KOPT-K1 (cell line): ENCODE results near the gene FHOD1.

ENCODE experiments used
- H3K27ac ChIP-seq: fragments of 200-600 bp; sonication (generic); 2 replicates; pipeline ENCODE4 v1.5.1; 2016; ENCODE audit warnings: antibody characterized with exemption, mild to moderate bottlenecking, low read depth, low read length; ENCODE audit not compliant: poor library complexity, severe bottlenecking
- H3K36me3 ChIP-seq: fragments of 200-600 bp; sonication (generic); 2 replicates; pipeline ENCODE4 v1.5.1; 2017; ENCODE audit warnings: antibody characterized with exemption, mild to moderate bottlenecking, low read length, moderate library complexity; ENCODE audit not compliant: insufficient read depth
- H3K9me3 ChIP-seq: fragments of 200-600 bp; sonication (generic); 2 replicates; pipeline ENCODE4 v1.5.1; 2017; ENCODE audit warnings: antibody characterized with exemption, low read length, mild to moderate bottlenecking; ENCODE audit not compliant: insufficient read depth, poor library complexity, severe bottlenecking

Gene FHOD1

DNA sequence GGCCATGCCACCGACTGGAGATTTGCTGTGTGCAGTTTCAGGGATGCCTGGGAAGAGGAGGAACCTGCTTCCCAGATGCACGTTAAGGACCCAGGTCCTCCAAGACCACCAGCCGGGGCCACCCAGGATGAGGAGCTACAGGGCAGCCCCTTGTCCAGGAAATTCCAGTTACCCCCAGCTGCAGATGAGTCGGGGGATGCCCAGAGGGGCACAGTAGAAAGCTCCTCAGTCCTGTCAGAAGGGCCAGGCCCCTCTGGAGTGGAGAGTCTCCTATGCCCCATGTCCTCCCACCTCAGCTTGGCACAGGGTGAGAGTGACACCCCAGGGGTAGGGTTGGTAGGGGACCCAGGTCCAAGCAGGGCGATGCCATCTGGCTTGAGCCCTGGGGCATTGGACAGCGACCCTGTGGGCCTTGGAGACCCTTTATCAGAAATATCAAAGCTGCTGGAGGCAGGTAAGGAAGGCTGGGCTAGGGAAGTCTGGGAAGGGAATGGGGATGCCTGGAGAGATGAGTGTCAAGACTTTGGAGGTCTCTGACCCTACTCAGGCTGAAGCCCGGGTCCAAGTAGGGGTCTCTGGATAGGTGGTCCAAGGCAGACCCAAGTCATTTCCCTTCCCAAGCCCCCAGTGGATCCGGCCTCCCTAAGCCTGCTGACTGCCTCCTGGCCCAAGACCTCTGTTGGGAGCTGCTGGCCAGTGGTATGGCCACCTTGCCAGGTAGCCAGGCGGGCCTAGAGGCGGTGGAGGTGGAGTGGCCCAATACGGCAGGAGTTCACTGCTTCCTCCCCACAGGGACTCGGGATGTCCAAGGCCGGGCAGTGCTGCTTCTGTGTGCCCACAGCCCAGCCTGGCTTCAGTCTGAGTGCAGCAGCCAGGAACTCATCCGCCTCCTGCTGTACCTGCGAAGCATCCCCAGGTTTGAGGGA lies 33.1 kb upstream of the FHOD1 start:
- Histone ChIP-seq H3K36me3 (peaks cover 64% of the 10 kb centered on the region), H3K27ac (peak overlapping the region; percentile 83), H3K9me3 (no peaks in the 10 kb centered on the region)

DNA sequence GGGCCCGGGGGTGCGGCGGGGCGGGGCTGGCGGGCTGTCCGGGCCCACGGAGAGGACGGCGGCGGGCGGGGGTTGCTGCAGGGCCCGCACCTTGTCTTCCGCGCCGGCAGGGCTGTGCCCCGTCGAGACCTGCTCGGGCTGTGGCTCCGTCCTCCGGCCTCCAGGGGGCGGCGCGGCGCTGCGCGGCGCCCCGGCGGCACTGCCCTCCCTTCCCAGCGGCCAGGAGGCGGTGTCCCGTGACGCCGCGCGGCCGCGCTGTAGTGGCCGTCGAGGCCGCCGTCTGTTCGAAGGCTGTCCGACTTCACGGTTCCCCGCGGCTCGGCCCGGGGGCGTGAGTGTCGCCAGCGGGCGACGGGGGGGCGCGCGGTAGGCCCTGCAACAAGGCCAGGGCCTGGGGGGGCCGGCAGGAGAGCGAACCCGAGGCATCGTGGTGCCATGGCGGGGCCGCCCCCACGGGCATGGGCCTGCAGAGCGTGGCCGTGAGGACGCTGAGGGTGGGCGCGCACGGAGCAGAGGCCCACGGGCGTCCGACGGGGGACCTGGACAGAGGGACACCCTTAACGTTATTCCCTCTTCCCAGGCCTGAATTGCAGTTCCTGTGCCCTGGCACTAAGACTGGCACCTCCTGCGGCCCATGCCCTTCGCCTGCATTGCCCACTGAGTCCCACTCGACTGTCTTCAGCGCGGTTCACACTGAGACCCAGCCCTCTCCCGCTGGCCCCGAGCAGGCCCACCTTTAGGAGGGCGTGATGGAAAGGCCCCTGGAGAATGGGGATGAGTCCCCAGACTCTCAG lies 32.2 kb upstream of the FHOD1 start, which contains the start of gene PLEKHG4:
TSS of gene PLEKHG4 (plus strand) at position 237 of the 794 bp plus-strand sequence. CDS start at position 750, 513 bp downstream.
- Histone ChIP-seq H3K36me3 (peaks cover 58% of the 10 kb centered on the region), H3K27ac (peak within 1 kb of the TSS; percentile 83), H3K9me3 (no peaks in the 10 kb centered on the region)

- Histone ChIP-seq H3K27ac (peak overlapping the region; percentile 83), H3K36me3 (peaks cover 51% of the 10 kb centered on the region), H3K9me3 (no peaks in the 10 kb centered on the region)
Observed at GRCh38 chr16:67278773-67279295, 31.6 kb upstream of the FHOD1 start.

DNA sequence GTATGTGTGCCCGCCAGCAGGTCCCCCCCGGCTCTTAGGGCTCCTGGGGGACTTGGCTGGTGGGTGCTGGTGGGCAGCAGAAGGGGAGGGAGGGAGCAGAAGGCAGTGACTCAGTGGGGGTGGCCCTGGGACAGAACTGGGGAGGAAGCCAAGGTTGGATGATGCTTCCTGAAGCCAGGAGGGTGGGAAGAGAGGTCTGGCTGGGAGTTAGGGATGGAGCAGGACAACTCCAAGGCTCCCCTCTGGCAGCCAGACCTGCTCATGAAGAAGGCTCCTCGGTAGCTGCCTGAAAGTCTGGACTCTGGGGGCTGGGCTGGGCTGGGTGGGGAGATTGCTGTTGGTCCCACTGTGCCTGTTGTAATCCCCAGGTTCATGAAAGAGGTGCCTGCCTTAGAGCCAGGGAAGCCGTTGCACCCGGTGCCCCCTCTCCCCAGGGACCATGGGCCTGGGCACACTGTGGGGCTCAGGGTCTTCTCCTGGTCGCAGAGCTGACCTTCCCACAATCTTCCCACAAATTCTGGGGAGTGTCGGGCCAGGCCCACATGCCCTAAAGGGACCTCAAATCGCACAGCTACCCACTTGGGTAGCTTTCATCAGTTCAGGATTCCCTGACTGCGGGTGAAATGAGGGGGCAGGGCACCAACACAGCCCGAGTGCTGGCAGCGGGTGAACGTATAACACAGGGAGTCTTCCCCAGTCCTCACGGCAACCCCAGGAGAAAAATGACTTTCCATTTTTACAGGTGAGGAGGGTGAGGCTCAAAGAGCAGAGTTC lies 30.9 kb upstream of the FHOD1 start:
- Histone ChIP-seq H3K9me3 (no peaks in the 10 kb centered on the region), H3K27ac (peak overlapping the region; percentile 83), H3K36me3 (peaks cover 45% of the 10 kb centered on the region)

DNA sequence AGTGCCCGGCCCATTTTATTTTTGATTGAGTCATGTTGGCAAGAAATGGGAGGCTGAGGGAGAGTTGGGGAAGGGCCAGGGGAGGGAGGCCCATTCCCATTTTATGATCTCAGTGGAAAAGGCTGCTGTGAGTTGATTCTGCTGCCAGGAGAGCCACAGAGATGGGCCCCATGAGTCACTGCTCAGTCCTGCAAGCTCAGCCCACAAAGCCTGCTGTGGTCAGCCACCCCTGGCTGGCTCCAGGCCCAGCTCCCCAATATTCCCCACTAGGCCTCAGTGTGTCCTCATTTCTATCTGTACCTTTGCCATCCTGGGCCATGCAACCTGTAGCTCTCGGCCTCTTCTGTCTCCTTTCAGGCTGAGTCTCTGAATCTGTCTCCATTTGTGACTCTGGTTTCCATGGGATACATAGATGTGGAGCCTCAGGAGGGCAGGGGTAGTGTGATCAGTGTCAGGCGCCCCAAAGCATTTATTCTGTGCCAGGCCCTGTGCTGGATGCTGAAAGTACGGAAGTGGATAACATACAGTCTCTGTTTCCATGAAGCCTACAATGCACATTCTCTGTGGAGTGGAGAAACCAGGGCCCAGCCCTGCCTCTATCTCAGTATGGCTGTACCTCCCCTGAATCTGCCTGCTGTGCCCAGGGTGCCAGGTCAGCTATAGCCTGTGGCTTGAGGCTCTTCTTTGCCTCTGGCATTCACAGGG lies 30.2 kb upstream of the FHOD1 start:
- H3K27ac ChIP-seq = peak overlapping the region; percentile 83
- H3K9me3 ChIP-seq = no peaks in the 10 kb centered on the region
- peaks cover 38% of the 10 kb centered on the region for H3K36me3 ChIP-seq

DNA sequence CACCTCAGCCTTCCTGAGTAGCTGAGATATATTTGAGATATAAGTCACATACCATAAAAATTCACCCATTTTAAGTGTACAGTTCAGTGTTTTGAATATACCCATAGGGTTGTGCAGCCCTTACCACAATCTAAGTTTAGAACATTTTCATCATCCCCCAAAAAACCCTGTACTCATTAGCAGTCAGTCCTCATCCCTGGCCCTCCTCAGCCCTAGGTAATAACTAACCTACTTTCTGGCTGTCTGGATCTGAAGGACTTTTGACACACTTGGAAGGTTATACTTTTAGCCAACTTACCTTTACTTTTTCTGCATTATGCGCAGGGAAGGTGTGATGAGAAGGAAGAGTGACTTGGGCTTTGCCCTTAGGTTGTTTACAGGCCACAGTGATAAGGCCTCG lies 28.0 kb upstream of the FHOD1 start:
- Histone ChIP-seq H3K9me3 (no peaks in the 10 kb centered on the region), H3K27ac (no peak overlapping the region), H3K36me3 (peaks cover 31% of the 10 kb centered on the region)

GRCh38 chr16:67271446-67271845 lies 24.2 kb upstream of the FHOD1 start:
- H3K36me3 ChIP-seq = peaks cover 18% of the 10 kb centered on the region; the same call in 1 of the 2 replicates
- no peaks in the 10 kb centered on the region for H3K9me3 ChIP-seq
- no peak overlapping the region for H3K27ac ChIP-seq

- no peak overlapping the region for H3K27ac ChIP-seq
- peaks cover 13% of the 10 kb centered on the region; the same call in 1 of the 2 replicates for H3K36me3 ChIP-seq
- no peaks in the 10 kb centered on the region for H3K9me3 ChIP-seq
Observed at GRCh38 chr16:67270931-67271338, 23.7 kb upstream of the FHOD1 start.

- Histone ChIP-seq H3K9me3 (no peaks in the 10 kb centered on the region), H3K36me3 (peaks cover 5% of the 10 kb centered on the region; the same call in 1 of the 2 replicates), H3K27ac (no peak overlapping the region)
Observed at GRCh38 chr16:67269766-67270165, 22.5 kb upstream of the FHOD1 start.

- Histone ChIP-seq H3K9me3 (no peaks in the 10 kb centered on the region), H3K36me3 (peaks cover 5% of the 10 kb centered on the region; the same call in 1 of the 2 replicates), H3K27ac (no peak overlapping the region)
Observed at GRCh38 chr16:67268136-67268579, 20.9 kb upstream of the FHOD1 start.

GRCh38 chr16:67265834-67266233 lies 18.6 kb upstream of the FHOD1 start:
- Histone ChIP-seq H3K36me3 (no peaks in the 10 kb centered on the region), H3K27ac (no peak overlapping the region), H3K9me3 (no peaks in the 10 kb centered on the region)

GRCh38 chr16:67264866-67265265 lies 17.6 kb upstream of the FHOD1 start:
- Histone ChIP-seq H3K27ac (no peak overlapping the region), H3K36me3 (no peaks in the 10 kb centered on the region), H3K9me3 (no peaks in the 10 kb centered on the region)

GRCh38 chr16:67264277-67264676 lies 17.0 kb upstream of the FHOD1 start:
- H3K36me3 ChIP-seq = no peaks in the 10 kb centered on the region
- no peak overlapping the region for H3K27ac ChIP-seq
- no peaks in the 10 kb centered on the region for H3K9me3 ChIP-seq

GRCh38 chr16:67263201-67263600 lies 15.9 kb upstream of the FHOD1 start:
- Histone ChIP-seq H3K36me3 (no peaks in the 10 kb centered on the region), H3K27ac (no peak overlapping the region), H3K9me3 (no peaks in the 10 kb centered on the region)
